GM18907 (cell line): ENCODE data around the gene BAZ2B.

Experiments
- ATAC-seq: cut with Tn5 transposase; IDR thresholded peaks from one replicate; pipeline ENCODE4 v1.9.1; 2021; ENCODE audit warnings: mild to moderate bottlenecking, moderate library complexity; ENCODE audit not compliant: unreplicated experiment

BAZ2B gene

DNA sequence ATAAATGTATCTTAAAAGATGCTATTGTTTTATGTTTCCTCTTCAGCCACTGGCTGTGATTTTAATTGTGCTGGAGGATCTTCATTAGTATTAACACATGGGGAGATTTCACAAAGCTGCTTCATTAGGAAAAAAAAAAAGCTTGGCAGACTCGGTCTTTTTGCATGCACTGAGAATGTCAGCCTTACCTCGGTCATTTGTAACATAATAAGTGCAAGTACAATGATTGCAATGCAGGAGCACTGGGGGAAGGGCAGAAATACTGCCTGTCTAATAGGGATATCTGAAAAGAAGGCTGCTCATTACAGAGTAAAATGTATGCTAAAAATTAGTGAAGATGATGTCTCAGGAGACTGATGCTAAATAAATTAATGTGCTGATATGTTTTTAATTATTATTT, 1.3 kb upstream of the BAZ2B start:
- ATAC-seq = no peak

DNA sequence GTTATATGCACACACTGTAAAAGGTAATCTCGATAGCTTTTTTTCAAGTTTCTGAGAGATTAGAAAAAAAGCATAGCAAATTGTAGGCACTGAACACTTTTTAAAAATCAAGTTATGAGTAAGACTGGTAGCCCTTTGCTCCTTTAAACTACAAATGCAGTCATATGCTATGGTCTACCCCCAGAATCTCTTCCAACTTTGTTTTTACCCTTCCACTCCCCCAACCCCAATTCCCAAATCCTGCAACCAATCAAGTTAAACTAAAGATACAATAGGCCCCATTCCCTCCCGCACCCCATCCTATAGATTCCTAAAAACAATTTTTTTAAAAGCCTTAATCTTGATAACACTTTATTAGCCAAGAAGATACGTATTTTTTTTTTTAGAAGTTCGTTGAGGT, 752 bp upstream of the BAZ2B start:
- ATAC-seq = no peak

DNA sequence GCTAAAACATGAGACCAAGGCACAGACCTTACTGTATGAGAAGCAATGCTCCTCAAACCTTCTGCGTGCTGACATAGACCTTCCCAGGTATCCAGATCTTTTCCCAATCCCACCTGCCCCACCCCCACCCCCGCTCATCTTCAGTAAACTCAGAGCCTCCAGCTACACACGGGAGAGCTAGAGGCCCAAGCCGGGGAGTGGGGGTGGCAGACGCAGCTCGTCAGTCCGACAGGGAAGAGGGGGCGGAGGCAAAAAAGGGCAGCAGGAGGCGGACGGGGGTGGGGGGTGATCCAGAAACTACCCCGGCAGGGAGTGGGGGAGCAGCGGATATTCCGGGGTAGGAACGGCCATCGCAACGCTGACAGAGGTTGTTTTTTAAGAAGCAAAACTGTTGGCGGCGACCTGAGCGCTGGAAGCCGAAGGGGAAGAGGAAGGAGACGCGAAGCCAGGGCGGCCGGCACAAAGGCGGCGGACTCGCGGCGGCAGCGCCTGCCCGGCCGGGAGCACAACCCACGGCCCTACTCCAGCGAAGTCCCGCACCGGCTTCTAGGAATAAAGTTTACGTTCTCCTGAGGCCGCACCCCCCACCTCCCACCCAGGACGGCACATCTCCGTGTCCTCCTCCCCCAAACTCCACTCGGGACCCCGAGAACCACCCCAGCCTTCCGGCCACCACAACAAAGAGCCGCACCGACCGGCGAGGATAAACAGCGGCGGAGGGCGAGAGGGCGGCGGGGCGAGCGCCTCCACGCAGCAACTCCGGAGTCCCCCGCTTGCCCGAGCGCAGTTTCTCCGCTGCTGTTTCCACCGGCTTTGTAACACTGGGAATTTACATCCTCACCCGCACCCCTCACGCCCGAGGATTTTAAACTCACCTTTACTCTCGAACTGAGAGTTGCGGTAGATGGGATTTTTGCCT, 722 bp downstream of the BAZ2B start:
- ATAC-seq = peak; percentile 83

DNA sequence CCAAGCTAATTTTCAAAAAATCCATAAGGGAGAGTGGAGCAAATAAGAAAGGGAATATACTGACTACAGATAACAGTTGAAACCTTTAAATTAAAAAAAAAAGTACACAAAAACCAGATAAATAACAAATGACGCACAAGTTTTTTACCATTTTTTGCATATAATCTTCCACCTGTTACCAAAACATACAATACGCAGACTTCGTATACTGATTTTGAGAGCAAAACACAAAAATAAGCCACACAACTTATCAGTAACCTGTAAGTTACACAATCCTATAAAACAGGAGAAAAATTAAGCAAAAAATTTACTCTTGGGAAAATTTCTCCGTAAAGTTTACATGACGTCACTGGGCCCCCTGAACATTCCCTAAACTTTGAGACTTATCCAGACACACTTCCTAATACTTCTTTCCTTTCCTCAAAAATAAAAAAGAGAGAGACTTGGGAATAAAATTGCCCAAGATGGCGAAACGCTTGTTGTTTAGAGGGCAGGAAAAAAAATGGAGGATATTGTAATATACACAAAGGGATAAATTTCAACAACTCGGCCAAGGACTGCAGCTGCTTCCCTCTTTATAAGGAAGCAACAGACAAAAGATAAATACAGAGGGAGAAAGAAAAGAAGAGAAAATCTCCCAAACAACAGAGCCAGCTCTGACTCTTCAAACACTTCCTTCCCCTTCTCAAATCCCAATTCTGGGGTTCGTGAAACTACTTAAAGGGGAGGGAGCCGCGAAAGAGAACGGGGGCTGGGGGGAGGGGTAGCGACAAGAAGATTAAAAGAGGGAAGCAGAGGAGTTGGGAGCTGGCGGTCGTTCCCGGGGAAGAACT, 1.6 kb downstream of the BAZ2B start:
- no peak for ATAC-seq

DNA sequence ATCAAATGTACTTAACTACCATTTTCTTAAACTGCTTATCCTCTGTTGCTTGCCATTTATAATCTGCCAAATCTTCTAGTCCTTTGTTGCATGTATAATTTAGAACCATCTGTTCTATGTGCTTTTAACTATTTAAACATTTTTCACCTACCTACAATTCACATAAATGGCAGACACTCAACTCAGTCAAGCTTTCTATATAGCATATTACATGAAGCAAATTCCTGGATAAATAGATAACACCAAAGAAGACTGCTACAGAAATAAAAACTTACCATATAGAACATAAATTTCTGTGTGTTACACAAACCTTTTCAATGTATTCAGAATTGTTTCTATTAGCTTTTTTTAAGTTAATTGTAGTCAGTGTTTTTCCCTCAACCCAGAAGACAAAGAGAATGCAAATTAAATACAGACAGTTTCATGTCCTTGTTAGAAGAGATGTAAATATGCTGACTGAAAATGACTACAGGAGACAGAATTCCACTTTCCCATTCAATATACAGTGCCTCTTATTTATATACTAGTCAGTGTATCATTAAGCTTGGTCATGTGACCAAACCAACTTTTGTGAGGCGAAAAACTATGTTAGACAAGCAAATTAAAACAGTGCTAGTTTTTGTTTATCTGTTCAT, 2.6 kb downstream of the BAZ2B start:
- ATAC-seq = no peak

DNA sequence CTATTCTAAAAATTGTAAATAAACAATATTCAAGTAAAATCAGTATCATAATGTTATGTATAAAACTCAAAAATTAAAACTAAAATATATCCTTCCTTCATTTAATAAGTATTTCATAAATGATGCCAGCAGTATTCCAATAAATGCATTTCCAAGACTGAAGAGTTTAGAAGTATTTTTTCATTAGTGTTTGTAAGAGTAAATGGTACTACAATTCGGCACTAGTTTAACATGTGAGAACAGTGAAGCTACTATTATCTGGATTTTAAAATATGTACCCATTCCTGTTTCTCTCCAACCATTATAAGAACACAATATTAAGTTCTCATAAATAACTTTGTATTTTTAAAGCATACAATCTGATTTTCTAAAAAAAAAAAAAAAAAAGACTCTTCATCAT, 3.3 kb downstream of the BAZ2B start:
- ATAC-seq = no peak

DNA sequence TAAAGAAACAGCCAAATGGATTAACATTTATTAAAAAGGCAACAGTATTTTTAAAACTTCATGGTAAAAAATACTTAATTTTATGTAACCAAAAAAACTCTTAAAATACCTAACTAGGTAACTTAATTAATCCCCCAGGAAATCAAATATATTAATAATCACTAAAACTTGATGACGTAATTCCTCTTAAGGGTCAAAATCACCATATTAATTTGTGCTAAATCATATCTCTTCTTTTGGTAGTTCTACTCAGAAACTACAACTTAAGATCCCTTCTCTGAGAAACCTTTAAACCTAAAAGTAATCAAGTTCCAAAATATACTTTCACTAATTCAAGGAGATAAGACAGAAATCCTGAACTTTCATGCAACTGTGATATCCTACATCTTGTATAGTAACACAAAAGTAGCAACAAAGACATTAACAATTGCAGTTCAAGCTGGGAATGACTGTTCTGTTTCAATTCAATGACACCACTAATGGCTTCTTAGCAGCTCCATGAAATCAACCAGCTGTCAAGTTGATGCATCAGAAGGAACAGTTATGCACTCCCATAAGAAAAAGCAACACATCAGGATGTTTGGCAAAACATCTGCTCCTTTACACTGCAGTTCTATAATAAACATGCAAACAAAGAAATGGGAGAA, 4.0 kb downstream of the BAZ2B start:
- ATAC-seq = no peak

DNA sequence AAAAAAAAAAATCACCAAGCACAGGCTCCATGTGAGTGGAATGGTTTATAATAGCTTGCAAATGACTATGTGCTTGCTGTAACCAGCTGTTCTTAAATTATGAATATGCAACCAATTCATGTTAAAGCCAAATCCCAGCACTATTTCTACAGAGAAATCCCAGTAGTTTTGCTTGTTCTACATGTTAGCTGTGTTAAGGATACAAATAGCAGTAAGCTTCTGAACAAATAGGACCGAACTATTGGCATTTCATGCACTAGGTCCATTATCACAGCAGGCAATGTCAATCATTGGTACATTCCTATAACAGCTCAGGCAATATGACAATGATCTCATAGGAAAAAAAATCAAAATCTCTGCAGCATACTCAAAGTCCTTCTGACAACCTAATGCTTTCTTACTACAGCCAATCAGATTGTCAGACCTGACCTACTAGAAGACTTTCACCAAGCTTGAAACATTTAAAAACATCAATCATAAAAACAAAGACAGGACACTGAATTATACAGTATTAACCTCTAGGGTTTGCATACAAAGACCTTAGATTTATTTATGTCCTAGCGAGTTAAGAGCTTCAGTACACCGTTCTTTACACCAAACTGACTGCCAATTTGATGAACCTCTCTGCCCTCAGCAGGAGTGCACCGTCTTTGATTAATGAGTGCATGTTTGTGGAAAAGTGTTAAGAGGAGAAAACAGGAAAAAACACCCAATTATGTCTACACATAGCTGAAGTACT, 6.4 kb downstream of the BAZ2B start:
- no peak for ATAC-seq

DNA sequence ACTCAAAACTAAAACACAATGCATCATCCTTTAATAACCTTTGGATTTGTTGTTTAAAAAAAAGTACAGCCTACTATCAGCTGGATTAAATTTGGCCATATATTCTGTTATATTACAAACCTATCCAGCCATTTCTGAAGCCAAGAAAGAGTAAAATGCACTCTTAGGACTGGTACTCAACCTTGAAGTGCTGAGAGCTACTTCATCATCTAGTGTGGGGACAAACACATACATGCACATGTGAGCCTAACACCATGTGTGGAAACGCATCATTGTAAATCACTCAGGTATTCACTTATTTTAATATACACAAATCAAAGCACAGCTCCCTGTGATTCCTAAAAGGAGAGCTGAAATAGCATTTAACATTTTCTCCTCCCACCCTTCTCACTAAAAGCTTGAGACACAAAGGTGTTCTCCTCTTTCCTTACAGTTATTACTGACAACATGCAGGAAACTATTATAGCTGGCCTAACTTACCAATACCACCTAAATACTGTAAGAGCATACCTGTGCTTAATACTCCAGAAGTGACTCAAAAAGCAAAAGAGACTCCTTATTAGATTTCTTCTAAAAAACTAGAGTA, 7.5 kb downstream of the BAZ2B start:
- ATAC-seq = no peak

DNA sequence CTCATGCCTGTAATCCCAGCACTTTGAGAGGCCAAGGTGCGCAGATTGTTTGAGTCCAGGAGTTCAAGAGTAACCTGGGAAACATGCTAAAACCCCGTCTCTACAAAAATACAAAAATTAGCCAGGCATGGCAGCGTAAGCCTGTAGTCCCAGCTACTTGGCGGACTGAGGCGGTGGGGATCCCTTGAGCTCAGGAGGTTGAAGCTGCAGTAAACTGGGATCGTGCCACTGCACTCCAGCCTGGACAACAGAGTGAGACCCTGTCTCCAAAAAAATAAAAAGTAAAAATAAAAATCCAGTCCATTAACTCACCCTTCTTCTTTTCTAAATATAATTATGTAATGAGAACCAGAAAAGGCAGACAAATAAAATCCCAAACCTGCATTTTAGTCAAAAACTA, 8.2 kb downstream of the BAZ2B start:
- no peak for ATAC-seq

DNA sequence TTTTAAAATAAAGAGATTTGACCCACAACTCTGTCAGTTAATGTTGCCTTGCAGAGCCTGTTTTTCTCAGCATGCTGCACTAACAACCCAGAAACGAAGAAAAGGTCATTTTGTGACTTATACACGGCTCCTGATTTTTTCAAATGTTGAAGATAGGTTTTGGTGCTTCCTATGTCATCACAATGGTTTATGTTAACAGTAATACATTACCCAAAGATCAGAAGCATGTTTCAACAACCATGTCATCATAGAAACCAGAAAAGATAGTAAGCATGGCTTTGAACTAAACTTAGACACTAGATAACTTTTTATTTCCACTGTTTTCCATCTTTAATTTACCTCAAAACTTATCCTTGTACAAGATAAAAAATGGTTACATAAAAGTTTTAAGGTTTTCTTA, 10.1 kb downstream of the BAZ2B start:
- no peak for ATAC-seq

DNA sequence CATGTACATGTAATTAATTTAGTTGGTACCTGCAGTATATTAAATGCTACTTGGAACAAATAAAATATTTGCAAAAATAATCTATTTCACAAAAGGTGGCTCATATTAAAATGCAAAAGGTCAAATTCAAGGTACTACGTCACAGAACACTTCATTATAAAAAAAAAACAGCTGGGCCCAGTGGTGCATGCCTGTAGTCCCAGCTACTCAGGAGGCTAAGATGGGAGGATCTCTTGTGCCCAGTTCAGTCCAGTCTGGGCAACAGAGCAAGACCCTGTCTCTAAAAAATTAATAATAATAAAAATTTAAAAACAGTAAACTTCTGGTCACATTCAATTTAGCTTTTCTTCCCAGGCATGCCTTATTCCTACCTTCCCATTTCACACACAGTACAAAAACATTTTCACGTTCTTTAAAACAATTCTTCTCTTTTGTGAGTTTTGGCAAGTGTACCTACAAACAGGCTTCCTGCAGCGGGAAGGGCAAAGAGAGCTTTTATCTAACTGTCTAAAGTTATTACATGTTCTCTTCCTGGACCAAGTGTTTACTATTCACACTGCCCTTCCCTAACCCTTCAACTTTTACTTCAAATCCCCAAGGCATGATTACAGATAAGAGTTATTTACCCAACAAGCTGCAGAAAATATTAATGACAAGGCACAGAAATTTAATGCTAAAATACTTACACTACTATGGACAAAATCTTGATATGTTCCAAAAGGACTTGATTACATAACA, 10.7 kb downstream of the BAZ2B start:
- ATAC-seq = no peak

DNA sequence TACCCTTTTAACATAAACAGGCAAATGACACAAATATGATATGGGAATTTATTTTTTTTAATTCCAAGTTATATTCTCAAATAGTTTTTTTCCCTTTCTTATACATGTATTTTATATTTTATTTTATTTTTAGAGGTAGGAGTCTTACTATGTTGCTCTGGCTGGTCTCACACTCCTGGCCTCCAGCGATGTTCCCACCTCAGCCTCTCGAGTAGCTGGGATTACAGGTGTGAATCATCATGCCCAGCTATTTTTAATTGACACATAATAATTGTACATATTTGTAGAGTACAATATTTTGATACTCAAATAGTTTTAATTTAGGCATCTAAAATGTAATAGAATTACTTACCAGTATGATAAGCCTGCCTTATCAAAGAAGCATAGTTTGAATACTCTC, 12.2 kb downstream of the BAZ2B start:
- no peak for ATAC-seq

DNA sequence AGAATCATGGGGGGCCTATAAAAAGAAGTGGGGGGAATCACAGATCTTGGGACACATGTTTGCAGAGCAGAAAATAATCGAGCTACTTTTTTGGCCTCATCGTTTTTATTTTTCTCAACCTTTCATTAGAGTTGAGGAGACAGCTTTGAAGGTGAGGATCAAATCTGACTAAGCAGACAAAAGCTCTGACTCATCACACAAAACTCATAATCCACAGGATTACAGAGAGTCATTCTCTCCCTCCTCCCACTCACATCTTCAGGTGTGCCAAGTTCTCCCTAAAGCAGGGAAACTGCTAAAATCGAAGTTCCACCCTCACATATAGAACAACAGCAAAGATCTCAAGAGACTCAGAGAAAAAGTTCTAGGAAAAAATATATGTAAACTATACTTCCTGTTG, 15.6 kb downstream of the BAZ2B start:
- no peak for ATAC-seq

DNA sequence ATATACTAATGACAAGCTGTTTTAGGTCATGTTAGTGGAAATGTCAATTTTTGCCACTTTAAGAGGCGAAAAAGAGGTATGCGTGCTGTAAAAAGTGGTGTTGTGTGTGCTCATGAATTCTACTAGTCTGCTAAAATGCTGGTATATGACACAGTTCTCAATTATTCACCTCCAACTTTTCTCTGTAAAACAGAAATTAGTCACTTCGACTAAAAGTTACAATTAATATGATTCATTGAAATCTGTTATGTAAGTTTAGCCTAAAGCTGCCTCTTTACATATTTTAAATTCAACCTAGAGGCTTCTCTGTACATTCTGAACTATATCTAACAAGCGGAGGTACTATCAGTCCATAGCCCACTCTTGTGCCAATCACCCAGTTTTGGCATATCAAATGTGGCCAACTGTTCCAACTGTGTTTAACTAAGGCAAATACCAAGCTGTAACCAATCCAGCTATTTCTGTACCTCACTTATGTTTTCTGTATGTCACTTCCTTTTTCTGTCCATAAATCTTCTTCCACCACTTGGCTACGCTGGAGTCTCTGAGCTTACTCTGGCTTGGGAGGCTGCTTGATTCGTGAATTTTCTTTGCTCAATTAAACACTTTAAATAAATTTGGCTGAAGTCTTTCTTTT, 20.8 kb downstream of the BAZ2B start:
- ATAC-seq = no peak

DNA sequence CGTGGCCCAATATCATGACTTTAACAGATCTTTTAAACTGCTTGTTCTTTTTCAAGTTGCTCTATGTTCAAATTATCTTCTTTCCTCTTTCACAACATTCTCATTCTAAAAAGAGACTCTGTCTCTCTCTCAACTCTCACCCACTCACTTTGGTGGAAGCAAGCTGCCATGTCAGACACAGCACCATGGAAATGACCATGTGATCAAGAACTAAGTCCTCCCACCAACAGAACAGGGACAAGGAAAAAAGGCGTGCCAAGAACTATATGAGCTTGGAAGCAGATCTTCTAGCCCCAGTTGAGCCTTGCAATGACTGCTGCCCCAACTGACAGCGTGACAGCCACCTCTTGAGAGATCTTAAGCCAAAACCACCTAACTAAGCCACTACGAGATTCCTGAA, 23.9 kb downstream of the BAZ2B start:
- no peak for ATAC-seq

DNA sequence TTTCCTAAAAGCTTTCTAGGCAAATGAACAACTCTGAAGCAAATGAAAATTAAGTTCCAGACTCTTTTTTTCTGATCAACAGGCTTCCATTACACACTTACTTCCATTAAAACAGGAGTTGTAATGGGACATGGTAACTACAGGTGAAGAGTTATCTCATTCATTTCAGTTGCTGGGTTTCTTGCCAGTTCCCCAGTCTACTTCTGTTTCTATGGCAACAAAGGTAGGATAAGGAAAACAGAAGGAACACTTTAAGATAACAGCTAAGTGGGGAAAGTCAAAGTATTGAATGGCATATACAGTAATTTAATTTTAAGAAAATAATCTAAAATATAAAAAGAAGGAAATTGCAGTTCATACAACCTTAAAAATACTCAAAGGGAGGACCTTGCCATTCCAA, 25.1 kb downstream of the BAZ2B start:
- ATAC-seq = no peak

DNA sequence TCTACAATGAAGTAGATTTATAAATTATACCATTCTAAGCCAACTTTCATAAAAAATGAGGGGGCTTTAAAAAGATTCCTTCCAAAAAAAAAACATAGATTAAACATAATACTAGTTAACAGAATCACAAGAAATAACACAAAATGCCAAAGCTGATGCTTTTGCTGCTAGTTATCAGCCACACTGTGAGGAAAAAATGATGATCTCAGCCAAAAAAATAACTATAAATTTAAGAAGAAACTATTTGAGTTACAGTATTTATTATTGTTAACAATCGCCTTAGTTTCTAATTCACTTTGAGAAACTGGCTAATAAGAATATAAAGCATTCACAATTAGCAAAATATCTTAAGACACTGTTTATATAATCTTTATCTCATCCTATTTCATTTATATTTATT, 27.1 kb downstream of the BAZ2B start:
- ATAC-seq = no peak

DNA sequence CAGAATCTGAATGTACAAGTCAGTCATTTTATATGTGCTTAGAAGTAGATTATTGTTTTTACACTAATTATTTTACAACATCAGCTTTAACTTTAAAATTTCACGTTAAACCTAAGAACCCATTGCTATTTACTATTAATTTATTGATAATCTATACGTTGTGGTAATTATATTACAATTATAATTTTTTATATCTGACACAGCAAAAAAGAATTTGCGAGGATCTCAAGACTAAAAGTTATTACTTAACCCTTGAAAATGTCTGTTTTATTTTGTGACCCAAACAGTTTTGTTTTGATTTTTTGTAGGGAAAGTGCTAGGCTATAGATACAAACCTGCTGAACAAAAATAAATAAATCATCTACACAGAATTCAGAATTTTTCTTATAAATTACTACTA, 30.3 kb downstream of the BAZ2B start:
- no peak for ATAC-seq
